HG03460 (cell line): ENCODE results near the gene ARSJ.
"Not testable (repeated sequence)": the region's sequence is repeated elsewhere in the genome, so short reads cannot be mapped to it uniquely, and the experiment has no call there.

Experiments
- ATAC-seq: cut with Tn5 transposase; IDR thresholded peaks from one replicate; pipeline ENCODE4 v1.9.1; 2021; ENCODE audit not compliant: unreplicated experiment

ARSJ gene

DNA sequence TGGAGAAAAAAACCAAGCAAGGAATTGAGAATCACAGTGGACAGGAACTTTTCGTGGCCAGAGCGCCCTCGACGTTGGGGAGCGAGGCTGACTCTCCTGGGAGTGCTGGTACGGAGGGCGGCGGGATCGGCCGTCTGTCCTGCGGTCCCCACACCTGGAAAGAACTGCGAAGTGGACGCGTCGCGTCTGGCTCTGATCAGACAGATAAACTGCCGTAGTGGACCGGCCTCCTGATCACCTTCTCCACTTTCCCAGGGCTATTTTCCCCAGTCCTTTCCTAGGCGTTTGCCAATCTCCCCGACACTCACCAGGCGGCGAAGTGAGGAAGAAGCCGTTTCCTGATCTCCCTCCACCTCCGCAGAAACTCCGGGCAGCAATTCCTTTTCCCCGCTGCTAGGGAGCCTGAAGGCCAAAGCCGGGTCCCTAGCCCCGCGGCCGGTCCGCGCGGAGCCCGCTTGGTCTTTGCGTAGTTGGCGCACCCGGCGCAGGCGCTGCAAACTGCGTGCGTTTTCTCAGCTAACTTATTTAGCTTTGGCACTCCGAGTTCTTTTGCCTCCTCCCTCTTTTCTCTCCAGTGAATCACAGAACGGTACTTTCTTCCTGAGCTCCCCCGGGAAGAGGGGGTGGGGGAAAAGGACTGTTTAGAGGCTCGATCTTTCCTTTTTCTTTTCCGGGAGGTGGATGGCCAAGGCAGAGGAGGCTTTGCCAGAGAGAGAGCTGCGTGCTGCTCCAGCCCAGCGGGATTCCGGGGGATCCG, at the start of gene ARSJ:
TSS of gene ARSJ (minus strand) at position 500 of the 757 bp plus-strand sequence. CDS start 813 bp downstream, outside the sequence.
- no peak for ATAC-seq

- ATAC-seq, result no peak
These were observed 48.6 kb upstream of the ARSJ start for GRCh38 chr4:114028071-114028470.

- no peak for ATAC-seq
These were observed 48.1 kb upstream of the ARSJ start for GRCh38 chr4:114027596-114027995.

DNA sequence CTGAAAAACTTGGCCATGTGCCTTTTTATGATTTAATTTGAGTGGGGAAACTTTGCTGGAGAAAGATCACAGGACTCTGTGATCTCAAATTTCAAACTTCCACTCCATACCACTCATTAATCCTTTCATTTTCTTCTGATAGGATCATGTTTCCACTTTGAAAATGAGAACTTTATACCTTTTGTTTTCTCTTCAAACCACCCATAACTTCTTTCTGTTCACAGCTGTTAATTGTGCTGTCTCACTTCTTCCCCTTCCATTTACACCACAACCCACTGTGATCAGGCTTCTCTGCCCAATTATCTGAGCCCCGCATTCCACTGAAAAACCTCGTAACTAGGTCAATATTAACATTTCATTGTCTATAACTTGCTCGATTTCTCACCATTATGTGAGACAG, 47.0 kb upstream of the ARSJ start:
- ATAC-seq, result no peak

GRCh38 chr4:114025176-114025777, 45.8 kb upstream of the ARSJ start:
- peak; percentile 84 for ATAC-seq

- ATAC-seq, result no peak
These were observed 42.0 kb upstream of the ARSJ start for GRCh38 chr4:114021451-114021850.

DNA sequence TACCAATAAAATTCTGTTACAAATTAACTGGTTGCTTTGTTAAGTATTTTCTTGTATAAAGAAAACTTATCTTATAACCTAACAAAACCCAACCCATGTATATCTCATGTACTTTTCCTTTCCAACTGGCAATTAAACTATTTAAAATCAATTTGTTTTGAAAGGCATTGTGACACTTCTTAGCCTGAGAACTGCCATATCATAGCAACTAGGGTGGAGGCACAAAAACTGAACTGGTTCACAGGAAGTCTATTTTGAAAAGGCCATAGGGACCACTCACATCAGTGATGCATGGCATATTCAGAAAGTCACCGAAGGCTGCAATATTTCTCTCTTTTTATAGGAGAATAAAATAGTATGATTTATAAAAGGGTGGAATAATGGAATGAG, 40.5 kb upstream of the ARSJ start:
- ATAC-seq, result no peak

DNA sequence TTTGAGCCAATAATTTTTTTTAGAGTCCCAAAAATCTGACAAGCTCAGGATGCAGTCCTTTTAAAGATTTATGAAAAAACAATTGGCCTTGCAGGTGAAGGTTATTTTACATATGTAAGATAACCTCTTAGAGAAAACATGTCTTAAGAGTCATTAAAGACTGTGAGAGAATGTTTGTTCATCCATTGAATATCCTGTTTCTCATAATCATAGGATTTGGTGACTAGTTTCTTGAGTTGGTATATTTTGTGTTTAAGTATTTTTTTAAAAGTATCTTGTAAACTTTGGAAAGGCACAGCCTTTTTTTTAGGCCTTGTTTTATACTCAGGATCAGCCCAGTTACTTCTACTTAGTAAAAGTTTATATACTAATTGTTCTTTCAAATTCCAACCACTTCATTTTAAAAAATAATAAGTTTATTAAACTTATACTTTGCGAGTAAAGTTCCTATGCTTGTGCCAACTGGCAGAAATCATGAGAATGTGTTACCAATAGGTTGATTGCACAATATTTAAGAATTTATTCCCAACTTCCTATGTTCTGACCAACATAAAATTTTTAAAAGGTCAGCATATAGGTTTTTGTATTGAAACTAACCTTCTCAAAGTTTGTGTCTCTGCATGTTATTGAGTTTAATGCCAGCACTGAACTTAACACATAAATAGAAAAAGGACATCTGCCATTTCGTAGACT, 40.0 kb upstream of the ARSJ start:
- no peak for ATAC-seq

DNA sequence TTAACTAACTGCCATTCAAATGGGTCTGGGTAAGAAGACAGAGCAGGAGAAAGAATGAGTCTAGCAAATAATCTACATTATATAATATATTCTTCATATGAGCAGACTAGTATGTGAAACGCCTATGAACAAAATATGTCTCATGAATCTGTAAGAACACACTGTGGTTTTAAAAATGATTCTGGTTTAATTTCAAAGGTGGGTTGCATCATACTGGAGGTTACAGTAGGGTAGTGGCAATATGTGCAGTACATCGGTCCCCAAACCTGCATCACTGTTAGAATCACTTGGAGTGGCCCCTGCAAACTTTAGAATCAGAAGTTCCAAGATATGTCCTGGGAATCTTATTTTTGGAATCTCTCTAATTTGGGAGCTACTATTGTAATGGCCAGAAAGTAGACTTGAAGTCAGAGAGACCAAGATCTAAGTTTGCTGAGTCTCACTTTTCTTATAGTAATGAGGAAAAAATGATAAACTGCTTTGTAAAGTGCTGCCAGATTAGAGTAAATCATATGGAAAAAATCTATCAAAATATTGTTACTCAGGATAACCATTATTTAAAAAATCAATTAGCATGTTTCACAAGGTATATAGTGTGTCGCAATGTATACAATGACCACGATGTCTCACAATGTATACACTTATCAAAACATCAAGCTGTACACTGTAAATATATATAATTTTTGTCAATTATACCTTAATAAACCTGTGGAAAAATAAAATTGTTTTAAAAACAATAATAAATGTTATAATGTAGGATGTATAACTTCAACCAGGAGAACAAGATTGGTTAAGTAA, 37.9 kb upstream of the ARSJ start:
- no peak for ATAC-seq

- no peak for ATAC-seq
These were observed 36.0 kb upstream of the ARSJ start for GRCh38 chr4:114015444-114015899.

GRCh38 chr4:114013201-114013600, 33.8 kb upstream of the ARSJ start:
- ATAC-seq, result not testable (repeated sequence)

- no peak for ATAC-seq
These were observed 33.3 kb upstream of the ARSJ start for GRCh38 chr4:114012749-114013148.

GRCh38 chr4:114005569-114006442, 26.4 kb upstream of the ARSJ start:
- no peak for ATAC-seq

DNA sequence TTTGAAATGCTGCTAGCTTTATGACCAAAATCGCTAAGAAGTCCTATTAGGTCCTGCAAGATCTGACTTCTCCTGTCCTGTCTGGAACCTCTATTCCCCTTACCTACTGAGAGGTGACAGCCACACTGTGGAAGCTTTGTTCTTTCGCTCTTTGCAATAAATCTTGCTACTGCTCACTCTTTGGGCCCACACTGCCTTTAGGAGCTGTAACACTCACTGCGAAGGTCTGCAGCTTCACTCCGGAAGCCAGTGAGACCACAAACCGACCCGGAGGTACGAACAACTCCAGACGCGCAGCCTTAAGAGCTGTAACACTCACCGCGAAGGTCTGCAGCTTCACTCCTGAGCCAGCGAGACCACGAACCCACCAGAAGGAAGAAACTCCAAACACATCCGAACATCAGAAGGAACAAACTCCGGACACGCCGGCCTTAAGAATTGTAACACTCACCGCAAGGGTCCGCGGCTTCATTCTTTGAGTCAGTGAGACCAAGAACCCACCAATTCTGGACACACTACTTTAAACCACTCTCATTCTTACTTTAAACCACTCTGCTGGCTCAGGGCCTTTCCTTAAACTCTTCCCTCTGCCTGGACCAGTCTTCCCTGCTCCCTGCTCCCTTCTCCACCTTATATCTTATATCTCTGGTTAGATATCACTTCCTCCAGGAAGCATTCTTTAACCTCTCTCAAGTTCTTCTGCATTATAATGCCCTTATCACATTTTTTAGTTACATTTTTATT, 25.2 kb upstream of the ARSJ start:
- not testable (repeated sequence) for ATAC-seq

DNA sequence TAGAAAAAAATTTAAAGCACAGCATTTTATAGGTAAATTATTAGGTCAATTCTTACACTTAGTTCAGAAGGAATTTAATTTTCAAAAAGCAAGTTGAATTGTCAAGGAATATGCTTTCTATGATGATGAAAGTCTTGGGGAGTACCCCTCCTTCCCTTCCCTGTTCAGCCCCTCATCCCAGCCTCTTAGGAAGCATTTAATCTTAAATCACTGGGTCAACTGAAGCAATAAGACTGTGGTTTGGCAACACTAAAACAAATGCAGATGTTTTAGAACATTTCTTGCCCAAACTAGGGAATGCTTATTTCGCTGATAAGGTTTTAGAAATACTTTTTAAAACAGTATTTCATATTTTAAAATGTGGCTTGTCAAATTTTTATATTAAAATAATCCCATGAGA, 19.1 kb upstream of the ARSJ start:
- ATAC-seq, result no peak

- no peak for ATAC-seq
These were observed 18.6 kb upstream of the ARSJ start for GRCh38 chr4:113998079-113998478.

GRCh38 chr4:113997206-113997605, 17.8 kb upstream of the ARSJ start:
- ATAC-seq, result no peak

GRCh38 chr4:113996599-113997177, 17.2 kb upstream of the ARSJ start:
- no peak for ATAC-seq

DNA sequence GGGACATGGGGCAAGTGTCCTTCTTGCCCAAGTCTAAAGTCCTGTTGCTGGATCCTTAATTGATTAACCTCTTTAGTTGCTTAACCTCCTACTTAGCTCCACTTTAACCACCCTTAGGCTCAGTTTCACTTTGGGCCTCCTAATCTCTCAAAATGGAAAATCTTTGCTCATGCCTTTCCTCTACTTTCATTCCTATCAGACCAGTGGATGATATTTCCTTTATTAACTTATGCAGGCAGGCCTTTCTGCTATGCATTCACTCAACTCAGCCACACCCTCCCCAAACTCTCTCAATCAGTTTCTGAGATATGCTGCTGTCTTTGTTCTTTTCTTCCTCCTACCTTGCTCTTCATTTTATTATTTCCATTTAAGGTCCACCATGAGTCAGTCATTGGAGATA, 14.4 kb upstream of the ARSJ start:
- ATAC-seq, result no peak
